Kidney (tissue), 14 donors: ENCODE measurements around the gene CADPS2. TPM values are rescaled to one million over a fixed set of nuclear protein-coding genes. Genes with fewer than 3 reads are reported as not detected.

Experiments
- DNase-seq, 5 donors: peaks; one replicate each; pipeline ENCODE4 v3.0.0-alpha.2; 2013 to 2020
- FAIRE-seq: peaks from 2 replicates; lab custom pipeline; 2012; peaks lifted over from hg19 to GRCh38; lab: Jason Lieb, UNC
- H3K27ac ChIP-seq, 2 donors: one replicate each; pipeline ENCODE4 v1.7.0; 2013; ENCODE audit warnings: low read depth in 2 of 2, low read length in 2 of 2, inconsistent platforms in 1 of 2
- H3K27me3 ChIP-seq: one replicate; pipeline ENCODE4 v1.7.1; 2013; ENCODE audit warnings: low read length, inconsistent platforms; ENCODE audit not compliant: control insufficient read depth, insufficient read depth
- H3K36me3 ChIP-seq, 3 donors: one replicate each; pipeline versions ENCODE4 v1.7.0 to v1.7.1; 2013; ENCODE audit warnings: low read length in 3 of 3, control low read depth in 1 of 3, inconsistent platforms in 1 of 3; ENCODE audit not compliant: insufficient read depth in 3 of 3, control insufficient read depth in 2 of 3
- H3K4me1 ChIP-seq, 3 donors: one replicate each; pipeline versions ENCODE4 v1.7.0 to v1.7.1; 2013; ENCODE audit warnings: low read length in 3 of 3, inconsistent platforms in 1 of 3, low read depth in 1 of 3; ENCODE audit not compliant: control insufficient read depth in 2 of 3, insufficient read depth in 2 of 3
- H3K4me3 ChIP-seq, 3 donors: one replicate each; pipeline versions ENCODE4 v1.7.0 to v1.8.1; 2013; ENCODE audit warnings: low read length in 3 of 3, control low read depth in 1 of 3, inconsistent platforms in 1 of 3
- H3K9ac ChIP-seq, 3 donors: one replicate each; pipeline versions ENCODE4 v1.7.0 to v1.7.1; 2013; ENCODE audit warnings: low read length in 3 of 3, control low read depth in 1 of 3, inconsistent platforms in 1 of 3
- H3K9me3 ChIP-seq, 3 donors: one replicate each; pipeline versions ENCODE4 v1.7.0 to v1.7.1; 2013; ENCODE audit warnings: low read length in 3 of 3, control low read depth in 1 of 3, inconsistent platforms in 1 of 3; ENCODE audit not compliant: control insufficient read depth in 2 of 3, insufficient read depth in 1 of 3
- CTCF ChIP-seq: IDR thresholded peaks from 3 replicates; pipeline ENCODE4 v1.5.1; 2012; ENCODE audit warnings: mild to moderate bottlenecking, moderate library complexity, borderline replicate concordance; ENCODE audit not compliant: insufficient read depth; ENCODE audit errors: extremely low read depth
- intact Hi-C: fragments of 100-400 bp; cut with DNase I; formaldehyde crosslinking; loops from one replicate; pipeline ENCODE4 v1.11.1; 2022
- polyA plus RNA-seq: library from polyadenylated mRNA; stranded (reverse); fragments of 350-450 nt; fragmentation: Illumina TruSeq; extraction: RNeasy Lipid Tissue Mini Kit (QIAGEN cat#74804); gene quantifications from one replicate; pipeline ENCODE4 v1.2.3, GENCODE V29; 2014; ENCODE audit warnings: low read depth, low replicate concordance; ENCODE audit not compliant: insufficient read depth
- total RNA-seq: library from RNA; stranded (reverse); fragmentation: NEBNext Ultra II Directional; extraction: Animal tissue kit (Norgen Biotek cat#: 25700); gene quantifications from one replicate; pipeline ENCODE4 v1.2.1, GENCODE V29; 2021
- donor health status: control.
- donor health status: control.
- donor health status: control.
- donor health status: control.
- donor health status: control.
- donor health status: DM: yes; HTN: yes; CAD: no.
- donor health status: Normal renal cell carcinoma (clear cell type).

Gene CADPS2
- total and polyA plus RNA-seq, 2 donors from 2014 or later, result 33.0 to 39.9 TPM

GRCh38 chr7:122460936-122461335 lies 425.3 kb downstream of the CADPS2 start:
- Histone ChIP-seq H3K9me3 (no peaks in the 10 kb centered on the region), H3K36me3 (peaks cover 0 to 2% (median 0%) of the 10 kb centered on the region in 3 donors), H3K9ac (no peak overlapping the region), H3K27ac (no peak overlapping the region), H3K4me1 (no peaks in the 10 kb centered on the region), H3K27me3 (no peaks in the 10 kb centered on the region), H3K4me3 (no peak overlapping the region)
- no peak for TF ChIP-seq CTCF
- DNase-seq (no peak), FAIRE-seq (no peak)
- intact Hi-C loops, result no loop called here

- Histone ChIP-seq H3K9ac (no peak overlapping the region), H3K4me3 (no peak overlapping the region), H3K9me3 (no peaks in the 10 kb centered on the region), H3K4me1 (no peaks in the 10 kb centered on the region), H3K27ac (no peak overlapping the region), H3K36me3 (no peaks in the 10 kb centered on the region), H3K27me3 (no peaks in the 10 kb centered on the region)
- intact Hi-C loops, result no loop called here
- no peak for TF ChIP-seq CTCF
- FAIRE-seq, result no peak
- DNase-seq, result no peak
Measured at GRCh38 chr7:122457969-122458368, 428.3 kb downstream of the CADPS2 start.

GRCh38 chr7:122457325-122457724 lies 428.9 kb downstream of the CADPS2 start:
- TF ChIP-seq CTCF, result no peak
- Histone ChIP-seq H3K9ac (no peak overlapping the region), H3K4me3 (no peak overlapping the region), H3K9me3 (no peaks in the 10 kb centered on the region), H3K27me3 (no peaks in the 10 kb centered on the region), H3K36me3 (no peaks in the 10 kb centered on the region), H3K27ac (no peak overlapping the region), H3K4me1 (no peaks in the 10 kb centered on the region)
- intact Hi-C loops, result no loop called here
- DNase-seq (no peak), FAIRE-seq (no peak)

GRCh38 chr7:122454776-122455507 lies 431.3 kb downstream of the CADPS2 start:
- TF ChIP-seq CTCF, result no peak
- no peak overlapping the region for H3K27ac ChIP-seq
- DNase-seq, result no peak
- no peak for FAIRE-seq
- H3K4me3 ChIP-seq, result no peak overlapping the region
- no peaks in the 10 kb centered on the region for H3K9me3 ChIP-seq
- H3K4me1 ChIP-seq, result no peaks in the 10 kb centered on the region
- no peak overlapping the region for H3K9ac ChIP-seq
- no peaks in the 10 kb centered on the region for H3K27me3 ChIP-seq
- intact Hi-C loops, result no loop called here
- no peaks in the 10 kb centered on the region for H3K36me3 ChIP-seq
